Neural cell (in vitro differentiated cells): ENCODE results near the gene CXCL14. TPM values are rescaled to one million over a fixed set of nuclear protein-coding genes. Genes with fewer than 3 reads are reported as not detected.

Source experiments
- H2AFZ ChIP-seq: fragments of 200-600, 300-800 bp; sonication (generic), shearing (Covaris generic); 2 replicates; pipeline ENCODE4 v1.6.0; 2014; ENCODE audit warnings: low read depth, mild to moderate bottlenecking, antibody characterized with exemption, low read length, moderate library complexity
- H3F3A ChIP-seq: fragments of 200-600 bp; shearing (Covaris generic); 2 replicates; pipeline ENCODE4 v1.6.1; 2016; ENCODE audit warnings: mild to moderate bottlenecking, moderate library complexity, mixed read lengths, antibody characterized with exemption, low read length; ENCODE audit not compliant: insufficient read depth, poor library complexity, severe bottlenecking
- H3K27ac ChIP-seq: fragments of 200-600, 300-800 bp; sonication (generic), shearing (Covaris generic); 2 replicates; pipeline ENCODE4 v1.5.1; 2014; ENCODE audit warnings: mild to moderate bottlenecking, low read length, moderate library complexity
- H3K27me3 ChIP-seq: fragments of 300-800, 200-600 bp; sonication (generic), shearing (Covaris generic); 2 replicates; pipeline ENCODE4 v1.6.0; 2014; ENCODE audit warnings: mild to moderate bottlenecking, low read depth, low read length, moderate library complexity; ENCODE audit not compliant: insufficient read depth
- H3K36me3 ChIP-seq: fragments of 300-800, 200-600 bp; sonication (generic), shearing (Covaris generic); 2 replicates; pipeline ENCODE4 v1.5.1; 2014; ENCODE audit warnings: mild to moderate bottlenecking, antibody characterized with exemption, low read length, moderate library complexity; ENCODE audit not compliant: insufficient read depth
- H3K4me2 ChIP-seq: fragments of 300-800, 200-600 bp; sonication (generic), shearing (Covaris generic); 2 replicates; pipeline ENCODE4 v1.6.0; 2014; ENCODE audit warnings: mild to moderate bottlenecking, low read length
- H3K4me3 ChIP-seq: fragments of 300-800, 200-600 bp; sonication (generic), shearing (Covaris generic); 2 replicates; pipeline ENCODE4 v1.5.1; 2014; ENCODE audit warnings: mild to moderate bottlenecking, low read length, moderate library complexity
- H3K79me2 ChIP-seq: fragments of 200-600 bp; shearing (Covaris generic); replicated peaks from 2 replicates; pipeline ENCODE4 v1.6.0; 2014; ENCODE audit warnings: mild to moderate bottlenecking, low read length, moderate library complexity; ENCODE audit not compliant: insufficient read depth
- H3K9ac ChIP-seq: fragments of 300-800, 200-600 bp; sonication (generic), shearing (Covaris generic); 2 replicates; pipeline ENCODE4 v1.6.1; 2016; ENCODE audit warnings: mild to moderate bottlenecking, low read length, mixed read lengths
- H3K9me2 ChIP-seq: fragments of 200-600 bp; shearing (Covaris generic); 2 replicates; pipeline ENCODE4 v1.6.1; 2016; ENCODE audit warnings: mild to moderate bottlenecking, low read length, mixed read lengths; ENCODE audit not compliant: insufficient read depth
- H3K9me3 ChIP-seq: fragments of 200-600, 300-800 bp; sonication (generic), shearing (Covaris generic); 2 replicates; pipeline ENCODE4 v1.6.1; 2016; ENCODE audit warnings: mild to moderate bottlenecking, mixed run types, low read length, moderate library complexity, mixed read lengths
- H4K20me1 ChIP-seq: fragments of 200-600 bp; shearing (Covaris generic); 2 replicates; pipeline ENCODE4 v1.6.1; 2016; ENCODE audit warnings: mild to moderate bottlenecking, mixed run types; ENCODE audit not compliant: insufficient read depth
- CTCF ChIP-seq: fragments of 450-650 bp; IDR thresholded peaks from 2 replicates; pipeline ENCODE4 v1.5.1; 2014; ENCODE audit warnings: antibody characterized with exemption, mild to moderate bottlenecking, moderate library complexity; ENCODE audit not compliant: poor library complexity, severe bottlenecking
- EP300 ChIP-seq: fragments of 450-650 bp; conservative IDR thresholded peaks from 2 replicates; pipeline ENCODE4 v1.6.1; 2014; ENCODE audit warnings: antibody characterized with exemption, mild to moderate bottlenecking, moderate library complexity; ENCODE audit not compliant: poor library complexity, severe bottlenecking
- EZH2 ChIP-seq: fragments of 200-600, 300-800 bp; shearing (Covaris generic), sonication (generic); IDR thresholded peaks from 2 replicates; pipeline ENCODE4 v1.6.1; 2014; ENCODE audit warnings: antibody characterized with exemption, low read length, borderline replicate concordance, mild to moderate bottlenecking; ENCODE audit not compliant: insufficient read depth, poor library complexity, severe bottlenecking
- MXI1 ChIP-seq: fragments of 450-650 bp; conservative IDR thresholded peaks from 2 replicates; pipeline ENCODE4 v1.6.1; 2014; ENCODE audit warnings: antibody characterized with exemption, mild to moderate bottlenecking; ENCODE audit not compliant: poor library complexity, severe bottlenecking
- POLR2AphosphoS5 ChIP-seq: IDR thresholded peaks from 2 replicates; pipeline ENCODE4 v1.6.1; 2012
- RAD21 ChIP-seq: fragments of 450-650 bp; conservative IDR thresholded peaks from 2 replicates; pipeline ENCODE4 v1.6.1; 2014; ENCODE audit warnings: antibody characterized with exemption, mild to moderate bottlenecking, moderate library complexity
- SMC3 ChIP-seq: fragments of 450-650 bp; conservative IDR thresholded peaks from 2 replicates; pipeline ENCODE4 v1.6.1; 2014; ENCODE audit warnings: antibody characterized with exemption, mild to moderate bottlenecking, moderate library complexity; ENCODE audit not compliant: poor library complexity
- TAF1 ChIP-seq: IDR thresholded peaks from 2 replicates; pipeline ENCODE4 v1.6.1; 2012; ENCODE audit warnings: low read depth
- polyA plus RNA-seq: library from polyadenylated mRNA; depleted of rRNA; stranded (reverse); fragments of >200 nt; gene quantifications from 2 replicates; pipeline ENCODE4 v1.2.3, GENCODE V29; 2014
- TF ChIP-seq, protein P1 (sequence below): IDR thresholded peaks from 2 replicates; pipeline ENCODE4 v1.6.1; 2012; ENCODE audit warnings: borderline replicate concordance

The CXCL14 gene
- polyA plus RNA-seq, 1 donor from 2014 or later, result not detected

DNA sequence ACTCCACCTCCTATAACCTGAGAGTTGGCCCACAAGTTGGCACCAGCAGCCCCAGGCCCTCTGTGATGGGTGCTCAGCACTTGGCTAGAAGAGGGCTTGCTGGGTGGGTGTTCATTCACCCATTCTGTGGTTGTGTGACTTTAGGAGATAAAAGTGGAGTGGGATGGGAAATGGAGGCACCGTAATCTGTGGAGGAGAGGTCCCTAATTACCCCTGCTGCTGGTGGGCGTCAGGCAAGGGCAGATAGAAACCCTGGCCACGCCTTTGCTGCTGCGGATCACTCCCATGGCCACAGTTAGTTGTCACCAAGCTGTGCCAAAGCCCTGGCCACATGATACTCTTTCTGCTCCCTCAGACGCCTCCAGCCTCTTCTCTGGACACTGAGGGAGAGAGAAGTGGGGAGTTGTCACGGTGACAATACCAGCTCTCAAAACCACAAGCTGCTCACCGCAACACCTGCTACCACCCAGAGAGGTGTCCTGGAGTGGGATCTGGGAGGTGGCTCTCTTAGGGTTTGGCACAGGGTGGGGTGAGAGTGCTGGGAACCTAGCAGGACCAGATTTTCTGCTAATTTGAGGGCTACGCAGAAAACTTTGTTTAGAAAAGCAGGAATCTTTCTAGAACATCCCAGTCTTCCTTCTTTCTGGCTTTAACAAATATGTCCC is 31.1 kb downstream of the CXCL14 start:
- H3K9ac ChIP-seq, result no peak overlapping the region
- no peak overlapping the region for H3K4me3 ChIP-seq
- no peak overlapping the region for H2AFZ ChIP-seq
- no peaks in the 10 kb centered on the region for H3K79me2 ChIP-seq
- TF ChIP-seq MXI1 (no peak), TAF1 (no peak), EP300 (no peak), RAD21 (no peak), POLR2AphosphoS5 (no peak), CTCF (no peak), EZH2 (no peak), SMC3 (no peak)
- TF ChIP-seq, protein P1, sequence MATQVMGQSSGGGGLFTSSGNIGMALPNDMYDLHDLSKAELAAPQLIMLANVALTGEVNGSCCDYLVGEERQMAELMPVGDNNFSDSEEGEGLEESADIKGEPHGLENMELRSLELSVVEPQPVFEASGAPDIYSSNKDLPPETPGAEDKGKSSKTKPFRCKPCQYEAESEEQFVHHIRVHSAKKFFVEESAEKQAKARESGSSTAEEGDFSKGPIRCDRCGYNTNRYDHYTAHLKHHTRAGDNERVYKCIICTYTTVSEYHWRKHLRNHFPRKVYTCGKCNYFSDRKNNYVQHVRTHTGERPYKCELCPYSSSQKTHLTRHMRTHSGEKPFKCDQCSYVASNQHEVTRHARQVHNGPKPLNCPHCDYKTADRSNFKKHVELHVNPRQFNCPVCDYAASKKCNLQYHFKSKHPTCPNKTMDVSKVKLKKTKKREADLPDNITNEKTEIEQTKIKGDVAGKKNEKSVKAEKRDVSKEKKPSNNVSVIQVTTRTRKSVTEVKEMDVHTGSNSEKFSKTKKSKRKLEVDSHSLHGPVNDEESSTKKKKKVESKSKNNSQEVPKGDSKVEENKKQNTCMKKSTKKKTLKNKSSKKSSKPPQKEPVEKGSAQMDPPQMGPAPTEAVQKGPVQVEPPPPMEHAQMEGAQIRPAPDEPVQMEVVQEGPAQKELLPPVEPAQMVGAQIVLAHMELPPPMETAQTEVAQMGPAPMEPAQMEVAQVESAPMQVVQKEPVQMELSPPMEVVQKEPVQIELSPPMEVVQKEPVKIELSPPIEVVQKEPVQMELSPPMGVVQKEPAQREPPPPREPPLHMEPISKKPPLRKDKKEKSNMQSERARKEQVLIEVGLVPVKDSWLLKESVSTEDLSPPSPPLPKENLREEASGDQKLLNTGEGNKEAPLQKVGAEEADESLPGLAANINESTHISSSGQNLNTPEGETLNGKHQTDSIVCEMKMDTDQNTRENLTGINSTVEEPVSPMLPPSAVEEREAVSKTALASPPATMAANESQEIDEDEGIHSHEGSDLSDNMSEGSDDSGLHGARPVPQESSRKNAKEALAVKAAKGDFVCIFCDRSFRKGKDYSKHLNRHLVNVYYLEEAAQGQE, result no peak
- no peaks in the 10 kb centered on the region for H3K9me2 ChIP-seq
- H3F3A ChIP-seq, result no peaks in the 10 kb centered on the region
- H3K27me3 ChIP-seq, result peaks cover 88% of the 10 kb centered on the region
- no peak overlapping the region for H3K27ac ChIP-seq
- no peak overlapping the region for H3K4me2 ChIP-seq
- H3K9me3 ChIP-seq, result no peaks in the 10 kb centered on the region
- no peaks in the 10 kb centered on the region for H3K36me3 ChIP-seq
- no peaks in the 10 kb centered on the region for H4K20me1 ChIP-seq

GRCh38 chr5:135546912-135547311 is 31.9 kb downstream of the CXCL14 start:
- Histone ChIP-seq H2AFZ (no peak overlapping the region), H3K79me2 (no peaks in the 10 kb centered on the region), H3K36me3 (no peaks in the 10 kb centered on the region), H3K9me3 (no peaks in the 10 kb centered on the region), H3K27me3 (peaks cover 90% of the 10 kb centered on the region), H3K4me2 (no peak overlapping the region), H3F3A (no peaks in the 10 kb centered on the region), H3K9me2 (no peaks in the 10 kb centered on the region), H3K9ac (no peak overlapping the region), H3K27ac (no peak overlapping the region), H3K4me3 (no peak overlapping the region), H4K20me1 (no peaks in the 10 kb centered on the region)
- TF ChIP-seq, protein P1, result no peak
- no peak for TF ChIP-seq RAD21
- no peak for TF ChIP-seq TAF1
- no peak for TF ChIP-seq EP300
- no peak for TF ChIP-seq SMC3
- TF ChIP-seq MXI1, result no peak
- TF ChIP-seq EZH2, result no peak
- TF ChIP-seq POLR2AphosphoS5, result no peak
